ENCODE measurements around the gene WDR83. TPM values are rescaled to one million over a fixed set of nuclear protein-coding genes. Genes with fewer than 3 reads are reported as not detected.
A peak's percentile ranks its signal among the peaks of the same experiment; 100 is the strongest.
"Not testable (repeated sequence)": the region's sequence is repeated elsewhere in the genome, so short reads cannot be mapped to it uniquely, and the experiment has no call there.

WDR83 gene
- total RNA-seq, 1 donor from 2014 or later: 4.6 TPM

DNA sequence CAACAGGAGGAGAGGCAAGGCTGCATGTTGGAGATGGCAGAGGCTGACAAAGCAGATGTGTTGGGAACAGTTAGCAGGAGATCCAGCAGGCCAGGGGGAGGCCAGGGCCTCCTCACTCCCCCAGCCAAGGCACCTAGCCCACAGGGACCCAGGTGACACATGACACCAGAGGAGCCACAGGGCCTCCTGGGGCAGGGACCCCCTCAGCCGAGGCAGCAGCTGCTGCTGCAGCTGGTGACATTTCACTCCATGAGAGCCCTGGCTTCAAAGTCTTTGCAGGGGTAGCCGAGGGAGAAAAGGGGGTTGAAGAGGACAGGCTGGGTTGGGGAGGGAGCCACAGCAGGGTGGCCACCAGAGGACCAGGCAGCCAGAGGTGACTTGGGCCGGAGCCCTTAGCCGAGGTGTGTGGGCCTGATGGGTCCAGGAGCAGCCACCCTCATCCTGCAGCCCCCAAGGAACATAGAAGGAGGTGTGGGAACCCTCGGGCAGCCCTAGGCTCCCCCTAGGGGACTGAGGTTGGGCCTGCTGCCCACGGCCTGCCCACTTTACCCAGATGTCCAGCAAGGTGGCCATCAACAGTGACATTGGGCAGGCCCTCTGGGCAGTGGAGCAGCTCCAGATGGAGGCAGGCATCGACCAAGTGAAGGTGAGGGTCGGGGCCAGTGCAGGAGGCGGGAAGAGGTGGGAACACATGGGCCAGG lies 21.0 kb downstream of the WDR83 start, which contains the start of gene GNG14:
GNG14 (plus strand) TSS at position 503 of the 701 bp plus-strand sequence; CDS start at position 554, 51 bp downstream.
- no peak for DNase-seq

DNA sequence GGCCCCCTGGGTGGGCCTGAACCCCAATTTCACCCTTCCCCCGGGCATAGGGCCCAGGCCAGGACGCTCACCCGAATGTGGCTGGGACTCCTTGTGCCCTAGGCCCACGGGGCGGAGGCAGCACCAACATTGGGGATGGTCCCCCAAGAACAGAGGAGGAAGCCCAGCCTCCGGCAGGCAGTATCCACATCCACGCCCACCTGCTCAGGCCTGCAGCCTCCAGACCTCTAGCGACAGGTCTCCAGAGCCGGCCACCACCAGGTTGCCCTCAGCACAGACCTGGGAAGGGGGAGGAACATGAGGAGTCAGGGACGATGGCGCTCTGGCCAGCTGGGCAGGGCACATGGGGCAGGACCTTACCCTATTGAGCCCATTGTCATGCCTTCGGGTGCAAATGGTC lies 22.4 kb downstream of the WDR83 start:
- DNase-seq: no peak

DNA sequence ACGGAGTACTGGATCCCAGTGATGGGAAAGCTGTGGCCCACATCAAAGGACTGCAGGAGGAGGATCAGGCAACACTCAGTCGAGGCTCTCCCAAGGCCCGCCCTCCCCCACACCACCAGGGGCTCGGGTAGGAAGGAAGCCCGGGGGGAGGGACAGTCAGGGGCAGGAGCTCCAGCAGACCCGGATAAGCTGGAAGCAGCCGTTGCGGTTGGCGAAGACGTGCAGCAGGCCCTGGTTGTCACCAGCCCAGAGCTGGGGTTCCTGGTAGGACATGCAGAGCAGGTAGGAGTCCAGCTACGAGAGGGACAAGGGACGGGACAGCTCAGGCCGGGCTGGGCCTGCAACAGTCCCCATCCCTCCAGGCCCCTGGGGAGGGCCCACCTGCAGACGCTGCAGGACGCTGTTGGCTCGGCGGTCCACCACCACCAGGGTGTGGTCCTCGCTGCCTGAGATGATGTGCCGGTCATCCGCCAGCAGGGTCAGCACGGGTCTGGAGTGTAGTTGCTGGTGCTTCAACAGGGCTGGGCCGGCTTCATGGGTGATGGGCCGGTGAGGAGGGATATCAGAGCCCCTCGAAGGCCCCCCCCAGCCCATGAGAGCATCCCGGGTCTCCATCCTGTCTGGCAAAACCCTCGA lies 23.1 kb downstream of the WDR83 start:
- no peak for DNase-seq

DNA sequence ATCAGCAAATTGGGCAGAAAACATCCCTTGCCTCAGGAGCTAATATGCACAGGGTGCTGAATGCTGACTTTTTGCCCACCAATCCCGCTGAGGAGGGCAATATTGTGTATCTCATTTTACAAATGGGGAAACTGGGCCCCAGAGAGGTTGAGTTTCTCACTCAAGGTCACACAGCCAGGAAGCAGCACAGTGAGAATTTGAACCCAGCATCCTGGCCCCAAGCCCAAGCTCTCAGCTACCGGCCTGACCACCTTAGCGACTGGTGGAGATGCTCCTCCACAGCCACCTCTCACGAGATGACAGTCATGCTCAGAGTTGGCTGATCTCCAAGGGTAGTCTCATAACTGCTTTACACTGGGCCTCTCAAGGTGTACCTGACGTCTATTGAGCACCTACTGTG lies 26.4 kb downstream of the WDR83 start:
- no peak for DNase-seq

DNA sequence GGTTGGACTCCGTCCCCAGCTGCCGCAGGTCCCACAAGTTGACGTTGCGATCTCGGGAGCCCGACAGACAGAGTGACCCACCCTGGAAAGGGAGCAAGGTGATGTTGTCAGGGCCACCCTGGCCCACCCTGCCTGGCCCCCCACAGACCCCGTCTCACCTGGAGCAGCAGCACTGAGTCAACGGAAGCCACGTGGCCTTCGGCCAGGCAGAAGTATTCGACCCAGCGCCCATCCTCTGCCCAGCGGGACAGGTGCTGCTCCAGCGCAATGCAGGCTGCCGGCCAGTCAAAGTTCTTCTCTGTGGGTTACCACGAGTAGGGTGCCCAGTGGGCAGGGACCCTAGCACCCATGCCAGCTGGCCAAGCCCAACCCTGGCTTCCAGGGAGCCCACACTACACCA lies 28.0 kb downstream of the WDR83 start:
- DNase-seq: no peak

DNA sequence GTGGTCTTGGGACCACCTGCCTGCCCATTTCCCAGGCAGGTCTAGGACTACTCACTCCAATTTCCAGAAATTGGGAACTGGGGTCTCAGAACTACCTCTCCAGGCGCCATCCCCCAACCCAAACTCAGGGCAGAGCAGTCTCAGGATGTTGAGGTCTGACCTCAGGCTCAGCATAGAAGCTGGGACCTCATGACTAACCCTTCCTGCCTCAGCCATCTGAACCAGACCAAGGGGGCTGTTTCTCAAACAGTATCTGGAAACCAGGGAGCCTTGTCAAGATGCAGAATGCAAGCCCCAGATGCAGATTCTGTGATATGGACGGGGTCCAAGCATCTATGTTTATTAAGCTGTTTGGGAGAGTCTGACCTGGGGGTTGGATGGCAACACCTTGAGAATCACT lies 28.5 kb downstream of the WDR83 start:
- no peak for DNase-seq

DNA sequence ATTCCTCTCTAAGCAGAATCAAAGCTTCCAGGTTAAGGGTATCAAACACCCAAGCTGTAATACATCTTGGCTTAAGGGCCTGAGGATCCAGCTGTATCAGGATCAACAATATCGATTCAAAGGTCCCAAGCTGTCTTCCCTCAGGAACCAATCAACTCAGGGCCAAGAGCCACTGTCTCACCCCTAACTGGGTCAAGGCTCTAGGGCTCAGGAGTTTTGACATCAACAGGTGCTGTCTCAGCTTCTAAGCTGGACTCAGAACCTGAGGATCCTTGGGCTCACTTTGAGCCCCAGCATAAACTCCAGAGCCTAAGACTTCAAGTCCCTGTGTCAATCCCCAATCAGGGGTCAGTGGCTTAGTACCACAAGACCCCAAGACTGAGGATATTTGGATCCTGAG lies 28.9 kb downstream of the WDR83 start:
- DNase-seq: no peak

DNA sequence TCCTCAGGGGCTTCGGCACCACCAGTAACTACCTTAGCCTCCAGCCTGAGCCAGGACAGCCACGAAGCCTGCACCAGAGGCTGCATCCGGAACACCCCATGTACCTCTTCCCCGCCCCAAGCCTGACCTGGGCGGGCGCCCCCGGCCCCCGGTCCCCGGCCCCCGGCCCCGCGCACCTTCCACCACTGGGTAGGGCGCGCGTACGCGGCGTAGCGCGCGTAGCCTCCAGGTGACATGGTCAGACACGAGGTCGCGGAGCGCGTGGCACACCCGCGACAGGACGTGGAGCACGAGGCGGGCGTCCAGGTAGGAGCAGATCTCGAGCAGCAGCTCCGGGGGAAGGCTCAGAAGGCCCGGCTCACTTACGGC lies 29.4 kb downstream of the WDR83 start:
- DNase-seq: no peak

DNA sequence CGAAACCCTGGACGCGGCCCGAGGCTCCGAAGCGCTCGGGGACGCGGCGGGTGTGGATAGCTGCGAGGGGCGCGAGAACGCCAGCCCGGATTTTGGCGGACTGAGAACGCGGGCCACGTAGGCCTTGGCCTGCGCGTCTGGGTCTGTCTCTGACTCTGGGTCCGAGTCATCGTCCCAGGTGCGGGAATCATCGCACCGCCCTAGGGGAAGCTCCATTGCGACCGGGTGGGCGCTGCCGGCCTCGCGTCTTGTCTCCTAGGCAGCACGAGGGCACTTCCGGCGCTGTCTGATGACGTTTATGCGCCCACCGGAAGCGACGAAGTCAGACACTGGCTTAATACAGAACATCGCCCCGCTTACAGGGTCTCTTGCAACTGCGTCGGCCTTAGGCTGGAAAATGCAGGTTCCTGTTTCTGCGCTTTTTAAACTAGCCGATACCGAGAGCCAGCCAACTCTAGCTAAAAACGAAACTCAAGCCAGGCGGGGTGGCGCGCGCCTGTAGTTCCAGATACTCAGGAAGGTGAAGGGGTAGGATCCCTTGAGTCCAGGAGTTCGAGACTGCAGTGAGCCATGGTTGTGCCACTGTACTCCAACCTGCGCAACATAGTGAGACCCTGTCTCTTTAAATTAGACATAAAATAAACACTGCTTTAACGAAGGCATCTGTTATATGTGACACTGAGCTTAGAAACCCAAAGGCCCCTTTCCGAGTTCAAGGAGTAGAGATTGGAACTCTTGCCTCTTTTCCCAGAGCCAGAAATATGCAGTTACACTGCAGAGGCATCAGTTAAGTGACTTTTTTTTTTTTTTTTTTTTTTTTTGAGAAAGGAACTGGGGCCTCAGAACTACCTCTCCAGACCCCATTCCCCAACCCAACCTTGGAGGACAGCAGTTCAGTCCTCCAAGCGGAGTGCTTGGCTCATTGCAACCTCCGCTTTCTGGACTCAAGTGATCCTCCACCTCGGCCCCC lies 30.0 kb downstream of the WDR83 start, which contains the start of gene FBXW9:
FBXW9 (minus strand) TSS at position 266 of the 970 bp plus-strand sequence; CDS start at position 216, 50 bp downstream.
- DNase-seq: peak; percentile 90

DNA sequence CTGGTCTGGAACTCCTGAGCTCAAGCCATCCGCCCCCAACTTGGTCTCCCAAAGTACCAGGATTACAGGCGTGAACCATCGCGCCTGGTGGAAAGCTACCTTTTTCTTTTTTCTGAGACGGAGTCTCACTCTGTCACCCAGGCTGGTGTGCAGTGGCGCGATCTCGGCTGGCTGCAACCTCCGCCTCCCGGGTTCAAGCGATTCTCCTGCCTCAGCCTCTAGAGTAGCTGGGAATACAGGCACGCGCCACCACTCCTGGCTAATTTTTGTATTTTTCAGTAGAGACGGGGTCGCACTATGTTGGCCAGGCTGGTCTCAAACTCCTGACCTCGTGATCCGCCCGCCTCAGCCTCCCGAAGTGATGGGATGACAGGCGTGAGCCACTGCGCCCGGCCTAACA lies 30.8 kb downstream of the WDR83 start:
- DNase-seq: not testable (repeated sequence)

DNA sequence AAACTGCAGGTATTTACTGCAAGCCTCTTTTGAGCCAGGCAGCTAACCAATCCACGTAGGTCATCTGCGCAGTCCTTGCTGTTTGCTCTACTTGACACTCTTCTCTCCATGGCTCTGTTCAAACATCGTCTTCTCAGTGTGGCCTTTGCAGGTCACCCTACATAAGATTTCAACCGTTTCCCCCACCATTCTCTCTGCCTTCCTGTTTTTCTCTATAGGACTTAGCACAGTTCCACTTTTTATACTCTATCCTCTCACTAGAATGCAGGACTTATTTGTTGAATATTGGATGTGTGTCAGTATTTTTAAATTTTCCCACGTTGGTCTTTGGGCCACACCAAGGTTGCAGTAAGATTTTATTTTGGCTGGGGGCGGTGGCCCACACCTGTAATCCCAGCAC lies 31.5 kb downstream of the WDR83 start:
- no peak for DNase-seq

DNA sequence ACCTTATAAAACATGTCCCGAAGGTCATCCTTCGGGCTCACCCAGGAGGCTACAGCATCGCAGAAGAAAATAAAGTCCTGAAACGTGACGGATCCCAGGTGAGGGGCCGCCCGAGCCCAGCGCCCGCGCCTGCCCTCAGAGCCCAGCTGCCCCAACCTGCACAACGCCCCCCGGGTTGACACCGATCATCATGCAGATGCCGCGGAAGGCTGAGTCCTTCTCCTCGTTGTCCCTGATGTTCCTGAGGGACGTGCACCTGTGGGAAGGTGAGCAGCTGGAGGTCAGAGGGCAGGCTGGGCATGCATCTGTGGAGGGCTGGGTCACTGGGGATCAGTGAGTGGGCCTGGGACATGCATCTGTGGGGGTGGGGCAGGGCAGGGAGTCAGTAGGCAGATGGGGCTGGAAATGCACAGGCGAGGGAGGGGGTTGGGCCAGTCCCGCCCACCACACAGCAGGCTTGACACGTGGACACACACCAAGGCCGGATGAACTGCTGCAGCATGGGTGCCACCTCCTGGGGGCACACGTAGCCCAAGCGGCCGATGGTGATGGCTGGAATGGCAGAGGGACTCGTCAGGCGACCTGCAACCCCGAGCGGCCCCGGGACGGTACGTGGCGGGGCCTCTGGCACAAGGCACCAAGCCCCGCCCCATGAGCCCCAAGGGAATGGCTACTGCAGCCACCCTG lies 35.1 kb downstream of the WDR83 start:
- DNase-seq: no peak

DNA sequence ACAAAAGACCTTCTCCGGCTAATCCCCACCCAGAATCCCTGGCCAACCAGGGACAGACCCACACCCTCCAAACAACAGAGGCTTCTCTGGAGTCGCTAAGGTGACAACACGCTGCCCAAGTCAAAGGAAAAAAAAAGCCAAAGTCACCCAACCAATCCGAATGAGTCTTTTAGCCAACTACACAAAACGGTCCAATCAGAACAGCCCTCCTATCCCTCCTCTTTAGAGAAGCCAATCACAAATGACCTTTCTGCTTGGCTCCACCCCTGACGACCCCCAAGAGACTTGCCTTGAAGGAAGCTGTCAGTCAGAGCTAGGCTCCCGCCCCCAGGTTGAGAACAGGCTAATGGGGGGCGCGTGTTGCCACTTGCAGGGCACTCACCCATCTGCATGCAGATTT lies 36.4 kb downstream of the WDR83 start:
- peak; percentile 18 for DNase-seq

DNA sequence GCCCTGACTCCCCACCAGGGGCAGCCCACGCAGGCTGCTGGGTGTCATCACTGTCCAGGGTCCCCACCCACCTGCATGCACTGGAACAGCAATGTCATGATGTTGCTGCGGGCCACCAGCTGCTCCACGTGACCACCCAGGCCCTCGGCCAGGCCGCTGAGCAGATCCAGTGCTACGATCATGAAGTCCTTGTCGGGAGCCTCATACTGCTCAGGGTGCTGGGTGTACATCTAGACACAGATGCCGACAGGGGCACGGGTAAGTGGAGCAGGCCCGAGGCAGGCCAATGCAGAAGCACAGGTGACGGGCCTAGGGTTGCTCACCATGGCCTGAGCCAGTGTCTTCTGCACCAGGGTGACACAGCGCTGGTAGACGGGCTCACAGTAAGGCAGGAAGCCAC lies 38.6 kb downstream of the WDR83 start:
- DNase-seq: no peak

DNA sequence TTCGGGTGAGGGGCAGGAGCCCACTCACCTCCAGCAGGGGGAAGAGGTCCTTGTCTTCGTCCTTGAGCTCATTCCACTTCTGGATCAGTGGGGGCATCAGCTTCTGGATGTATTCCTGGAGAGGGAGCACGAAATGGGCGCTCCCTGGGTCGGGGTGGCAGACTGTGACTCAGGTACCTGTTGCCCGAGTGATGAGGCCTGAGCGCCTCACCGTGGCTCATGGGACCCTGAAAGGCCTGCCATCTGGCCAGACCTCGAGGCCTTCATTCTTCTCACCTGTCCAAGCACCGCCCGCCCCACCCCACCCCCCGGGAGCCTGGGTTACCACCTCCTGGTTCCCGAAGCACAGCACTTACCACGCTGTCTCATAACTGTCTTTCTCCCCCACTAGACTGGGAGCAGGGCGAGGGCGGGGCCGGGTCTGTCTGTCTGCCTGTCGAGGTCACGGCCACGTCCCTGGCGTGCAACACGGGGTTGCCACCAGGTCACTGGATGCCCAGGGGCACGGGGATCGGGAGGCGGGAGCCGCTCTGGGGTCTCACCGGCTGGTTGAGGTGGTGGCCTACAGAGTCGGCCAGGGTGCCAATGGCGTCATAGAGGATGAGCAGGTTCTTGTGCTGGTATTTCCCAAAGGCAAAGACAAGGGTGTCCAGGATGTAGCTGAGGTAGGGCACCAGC lies 39.2 kb downstream of the WDR83 start:
- no peak for DNase-seq

DNA sequence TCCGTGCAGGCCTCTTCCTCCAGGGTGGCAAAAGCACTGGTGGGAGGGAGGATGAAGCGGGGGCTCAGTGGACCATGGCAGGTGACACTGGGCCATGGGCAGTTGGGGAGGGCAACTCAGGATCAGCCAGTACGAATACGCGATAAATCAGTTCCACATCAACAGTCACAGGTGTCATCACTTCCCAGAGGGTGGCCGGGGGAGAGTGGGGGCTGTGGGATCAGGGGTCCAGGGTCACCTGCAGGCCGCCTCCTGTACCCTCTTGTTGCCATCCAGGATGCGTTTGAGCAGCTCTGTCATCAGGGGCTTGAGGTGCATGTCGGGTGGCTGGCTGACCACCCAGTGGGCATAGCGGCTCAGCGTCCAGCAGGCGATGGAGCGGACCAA lies 39.7 kb downstream of the WDR83 start:
- no peak for DNase-seq

DNA sequence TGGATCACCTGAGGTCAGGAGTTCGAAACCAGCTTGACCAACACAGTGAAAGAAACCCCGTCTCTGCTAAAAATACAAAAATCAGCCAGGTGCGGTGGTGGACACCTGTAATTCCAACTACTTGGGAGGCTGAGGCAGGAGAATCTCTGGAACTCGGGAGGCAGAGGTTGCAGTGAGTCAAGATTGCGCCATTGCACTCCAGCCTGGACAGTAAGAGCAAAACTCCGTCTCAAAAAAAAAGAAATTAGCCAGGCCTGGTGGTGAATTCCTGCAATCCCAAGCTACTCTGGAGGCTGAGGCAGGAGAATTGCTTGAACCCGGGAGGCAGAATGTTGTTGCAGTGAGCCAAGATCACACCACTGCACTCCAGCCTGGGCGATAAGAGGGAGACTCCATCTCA lies 42.0 kb downstream of the WDR83 start:
- DNase-seq: no peak

DNA sequence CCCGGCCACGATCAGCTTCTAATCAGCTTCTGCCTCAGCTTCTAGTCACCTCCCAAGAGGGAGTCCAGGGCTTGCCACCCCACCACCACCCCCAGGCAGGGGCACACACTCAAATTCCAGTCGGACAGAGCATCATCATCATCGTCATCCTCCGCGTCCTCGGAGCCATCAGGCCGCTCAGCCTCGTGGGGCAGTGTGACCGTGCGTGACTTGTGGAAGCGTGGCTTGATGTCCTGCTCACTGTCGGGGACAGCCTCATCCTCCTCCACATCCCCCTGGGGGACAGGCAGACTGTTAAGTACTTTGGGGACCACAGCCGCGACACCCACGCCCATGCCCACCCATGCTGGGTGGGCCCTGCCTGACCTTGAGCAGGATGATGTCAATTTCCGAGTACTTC lies 44.6 kb downstream of the WDR83 start:
- DNase-seq: no peak

DNA sequence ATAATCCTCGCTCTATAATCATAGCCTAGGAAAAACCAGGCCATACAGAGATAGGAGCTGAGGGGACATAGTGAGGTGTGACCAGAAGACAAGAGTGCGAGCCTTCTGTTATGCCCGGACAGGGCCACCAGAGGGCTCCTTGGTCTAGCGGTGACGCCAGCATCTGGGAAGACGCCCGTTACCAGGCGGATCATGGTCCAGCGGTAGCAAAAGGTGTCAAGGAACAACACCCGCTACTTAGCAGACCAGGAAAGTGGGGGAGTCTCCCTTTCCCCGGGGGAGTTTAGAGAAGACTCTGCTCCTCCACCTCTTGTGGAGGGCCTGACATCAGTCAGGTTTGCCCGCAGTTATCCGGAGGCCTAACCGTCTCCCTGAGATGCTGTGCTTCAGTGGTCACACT lies 45.5 kb downstream of the WDR83 start:
- not testable (repeated sequence) for DNase-seq

DNA sequence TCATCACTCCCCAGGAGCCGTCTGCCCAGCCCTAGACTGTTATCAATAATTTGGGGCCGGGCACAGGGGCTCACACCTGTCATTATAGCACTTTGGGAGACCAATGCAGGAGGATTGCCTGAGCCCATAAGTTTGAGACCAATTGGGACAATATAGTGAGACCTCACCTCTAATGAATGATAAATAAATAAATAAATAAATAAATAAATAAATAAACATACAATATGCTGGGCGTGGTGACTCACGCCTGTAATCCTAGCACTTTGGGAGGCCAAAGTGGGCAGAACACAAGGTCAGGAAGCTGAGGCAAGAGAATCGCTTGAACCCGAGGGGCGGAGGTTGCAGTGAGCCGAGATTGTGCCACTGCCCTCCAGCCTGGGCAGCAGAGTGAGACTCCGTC lies 46.7 kb downstream of the WDR83 start:
- DNase-seq: not testable (repeated sequence)

DNA sequence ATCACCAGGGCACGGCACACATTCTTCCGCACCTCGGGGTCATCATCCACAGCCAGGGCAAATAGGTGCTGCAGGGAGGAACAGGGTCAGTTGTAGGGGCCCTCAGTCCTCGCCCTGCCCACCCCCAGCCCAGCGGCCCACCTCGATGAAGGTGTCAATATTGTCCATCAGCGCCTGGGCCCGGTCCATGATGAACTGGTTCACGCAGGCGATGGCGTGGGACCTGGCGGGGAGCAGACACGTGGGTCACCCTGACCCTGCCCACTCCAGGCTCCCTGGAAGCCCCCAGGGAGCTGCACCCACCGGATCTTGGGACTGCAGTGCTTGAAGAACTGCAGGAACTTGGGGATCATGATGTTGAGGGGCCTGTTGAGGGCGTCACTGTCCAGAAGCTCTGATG lies 48.5 kb downstream of the WDR83 start:
- no peak for DNase-seq

DNA sequence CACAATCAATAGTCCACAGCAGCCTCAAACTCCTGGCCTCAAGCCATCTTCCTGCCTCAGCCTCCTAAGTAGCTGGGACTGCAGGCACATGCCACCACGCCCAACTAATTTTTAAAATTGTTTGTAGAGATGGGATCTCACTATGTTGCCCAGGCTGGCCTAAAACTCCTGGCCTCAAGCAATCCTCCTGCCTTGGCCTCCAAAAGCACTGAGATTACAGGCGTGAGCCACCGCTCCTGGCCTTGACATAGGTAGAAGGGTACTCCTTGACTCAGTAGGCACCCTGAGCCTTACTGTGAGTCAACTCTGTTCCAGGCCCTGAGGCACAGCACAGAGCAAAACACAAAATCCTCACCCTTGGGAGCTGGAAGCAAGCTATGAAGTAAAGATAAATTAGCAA lies 49.3 kb downstream of the WDR83 start:
- no peak for DNase-seq
